Measurements from ENCODE around the gene KRTAP5-10.
"Not testable (repeated sequence)": the region's sequence is repeated elsewhere in the genome, so short reads cannot be mapped to it uniquely, and the experiment has no call there.

KRTAP5-10 gene

GRCh38 chr11:71525188-71525937, 40.0 kb upstream of the KRTAP5-10 start:
- no peak overlapping the region for H3K4me3 ChIP-seq (replicated peaks; ENCODE audit: insufficient read depth, low read length)
- TF ChIP-seq SPI1 (IDR thresholded peaks at IDR 0.05; ENCODE audit: borderline replicate concordance, low read depth) (no peak), REST (IDR thresholded peaks at IDR 0.05; ENCODE audit: insufficient replicate concordance, low read depth) (no peak), GABPA (IDR thresholded peaks at IDR 0.05; ENCODE audit: low read depth) (no peak), CTCF (IDR thresholded peaks at IDR 0.05; ENCODE audit: insufficient read depth, low read length) (no peak), POLR2AphosphoS5 (IDR thresholded peaks at IDR 0.05; ENCODE audit: low read depth) (no peak)
- no peak overlapping the region for H3K27ac ChIP-seq (replicated peaks)
- H3K27me3 ChIP-seq (ENCODE audit: insufficient read depth, poor library complexity, severe bottlenecking): no peaks in the 10 kb centered on the region
- no peak for DNase-seq (ENCODE audit: low read depth in 1 of 2, low spot score in 1 of 2)

GRCh38 chr11:71525938-71526495, 39.3 kb upstream of the KRTAP5-10 start:
- no peak for DNase-seq (ENCODE audit: low read depth in 1 of 2, low spot score in 1 of 2)
- H3K27ac ChIP-seq (replicated peaks): no peak overlapping the region
- H3K4me3 ChIP-seq (replicated peaks; ENCODE audit: insufficient read depth, low read length): no peak overlapping the region
- TF ChIP-seq REST (IDR thresholded peaks at IDR 0.05; ENCODE audit: insufficient replicate concordance, low read depth) (no peak), SPI1 (IDR thresholded peaks at IDR 0.05; ENCODE audit: borderline replicate concordance, low read depth) (no peak), CTCF (IDR thresholded peaks at IDR 0.05; ENCODE audit: insufficient read depth, low read length) (no peak), POLR2AphosphoS5 (IDR thresholded peaks at IDR 0.05; ENCODE audit: low read depth) (no peak), GABPA (IDR thresholded peaks at IDR 0.05; ENCODE audit: low read depth) (no peak)
- no peaks in the 10 kb centered on the region for H3K27me3 ChIP-seq (ENCODE audit: insufficient read depth, poor library complexity, severe bottlenecking)

- H3K27me3 ChIP-seq (ENCODE audit: insufficient read depth, poor library complexity, severe bottlenecking); H3K4me3 ChIP-seq (replicated peaks; ENCODE audit: insufficient read depth, low read length); H3K27ac ChIP-seq (replicated peaks); DNase-seq (ENCODE audit: low read depth in 1 of 2, low spot score in 1 of 2): not testable (repeated sequence)
- TF ChIP-seq POLR2AphosphoS5 (IDR thresholded peaks at IDR 0.05; ENCODE audit: low read depth): peak; percentile 59; the same call in 1 of the 2 replicates
These were observed 38.4 kb upstream of the KRTAP5-10 start, which contains the start of gene KRTAP5-7 for GRCh38 chr11:71526796-71527575. KRTAP5-7 (plus strand) TSS chr11:71527267; CDS start chr11:71527301, 34 bp downstream.
